NCI-H446 (cell line): ENCODE measurements around the gene BRINP1.
A peak's percentile ranks its signal among the peaks of the same experiment; 100 is the strongest.

Source experiments
- DNase-seq, 2 experiments: peaks; one replicate each; lab custom pipeline; 2025; lab: John Stamatoyannopoulos, UW

BRINP1 gene

DNA sequence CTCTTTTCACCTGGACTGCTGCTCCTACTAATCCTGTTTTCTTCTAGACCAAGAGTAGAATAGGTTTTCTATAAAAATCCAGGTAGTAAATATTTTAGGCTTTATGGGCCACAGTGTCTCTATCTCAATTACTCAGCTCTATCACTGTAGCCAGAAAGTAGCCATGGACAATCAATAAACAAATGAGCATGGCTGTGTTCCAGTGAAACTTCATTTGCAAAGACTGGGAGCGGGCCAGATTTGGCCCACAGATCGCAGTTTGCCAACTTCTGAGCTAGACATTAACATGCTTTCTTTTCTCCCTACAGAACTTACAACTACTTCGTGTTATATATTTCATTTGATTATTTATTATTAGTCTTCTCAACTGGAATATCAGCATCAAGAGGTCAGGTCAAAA, 30.2 kb downstream of the BRINP1 start:
- DNase-seq: peak; percentile 4 to 43

- no peak for DNase-seq
These were observed 31.7 kb downstream of the BRINP1 start for GRCh38 chr9:119337573-119337972.

- peak; percentile 32 to 62 for DNase-seq
These were observed 34.5 kb downstream of the BRINP1 start for GRCh38 chr9:119334745-119335144.

- no peak for DNase-seq
These were observed 35.6 kb downstream of the BRINP1 start for GRCh38 chr9:119333507-119334229.

GRCh38 chr9:119332522-119332921, 36.7 kb downstream of the BRINP1 start:
- DNase-seq: no peak

DNA sequence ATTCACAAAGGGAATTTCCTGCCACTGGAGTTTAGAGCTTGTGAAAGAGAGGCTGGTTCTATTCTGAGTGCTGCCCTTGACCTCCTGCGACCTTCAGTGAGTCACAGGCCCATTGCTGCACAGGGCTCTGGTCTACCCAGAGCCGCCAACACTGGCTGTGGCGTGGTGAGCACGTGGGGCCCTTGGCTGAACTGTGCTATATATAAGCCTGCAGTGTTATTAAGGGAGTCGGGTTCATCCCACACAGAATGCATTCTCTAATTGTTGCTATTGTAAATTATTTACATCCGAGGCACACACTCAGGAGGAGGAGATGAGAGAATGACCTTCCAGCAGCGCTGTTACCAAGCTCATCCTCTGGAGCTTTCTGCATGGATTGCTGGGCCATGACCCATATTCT, 47.1 kb downstream of the BRINP1 start:
- DNase-seq: no peak

GRCh38 chr9:119318371-119318770, 50.9 kb downstream of the BRINP1 start:
- no peak for DNase-seq

- DNase-seq: no peak
These were observed 55.4 kb downstream of the BRINP1 start for GRCh38 chr9:119313846-119314245.

GRCh38 chr9:119310741-119311140, 58.5 kb downstream of the BRINP1 start:
- DNase-seq: no peak

GRCh38 chr9:119307471-119307870, 61.8 kb downstream of the BRINP1 start:
- DNase-seq: no peak

GRCh38 chr9:119304555-119304954, 64.7 kb downstream of the BRINP1 start:
- no peak for DNase-seq

DNA sequence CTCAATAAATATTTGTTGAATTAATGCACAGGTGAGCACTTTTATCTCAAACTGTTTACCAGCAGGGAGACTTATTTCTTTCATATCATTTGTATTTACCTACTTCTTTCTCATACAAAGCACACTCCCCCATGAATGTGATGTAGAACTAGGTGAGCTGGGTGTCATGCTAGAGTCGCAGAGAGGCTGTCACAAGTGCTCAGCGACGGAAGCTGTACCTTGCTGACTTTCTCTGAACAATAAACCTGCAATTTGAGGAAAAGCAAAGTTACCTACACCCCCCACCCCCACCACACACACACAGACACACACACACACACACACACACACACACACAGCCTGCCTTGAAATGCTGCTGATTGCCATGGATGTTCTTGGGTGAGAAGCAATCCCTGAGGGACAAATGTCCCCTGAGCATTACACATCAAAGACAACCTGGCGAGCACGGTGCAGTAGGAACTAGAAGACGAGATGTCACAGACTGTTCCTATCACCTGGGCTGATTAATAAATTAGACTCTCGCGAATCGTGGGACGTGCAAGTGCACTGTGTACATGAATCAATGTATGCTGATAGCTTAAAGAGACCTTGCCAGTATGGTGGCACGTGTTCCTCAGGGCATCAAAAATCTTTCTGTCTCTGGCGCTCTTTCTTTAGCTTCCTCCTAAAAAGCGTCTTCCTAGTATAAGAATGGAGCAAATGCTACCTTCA, 66.1 kb downstream of the BRINP1 start:
- no peak for DNase-seq

- no peak for DNase-seq
These were observed 71.0 kb downstream of the BRINP1 start for GRCh38 chr9:119298076-119298853.

GRCh38 chr9:119291554-119291953, 77.7 kb downstream of the BRINP1 start:
- DNase-seq: no peak

DNA sequence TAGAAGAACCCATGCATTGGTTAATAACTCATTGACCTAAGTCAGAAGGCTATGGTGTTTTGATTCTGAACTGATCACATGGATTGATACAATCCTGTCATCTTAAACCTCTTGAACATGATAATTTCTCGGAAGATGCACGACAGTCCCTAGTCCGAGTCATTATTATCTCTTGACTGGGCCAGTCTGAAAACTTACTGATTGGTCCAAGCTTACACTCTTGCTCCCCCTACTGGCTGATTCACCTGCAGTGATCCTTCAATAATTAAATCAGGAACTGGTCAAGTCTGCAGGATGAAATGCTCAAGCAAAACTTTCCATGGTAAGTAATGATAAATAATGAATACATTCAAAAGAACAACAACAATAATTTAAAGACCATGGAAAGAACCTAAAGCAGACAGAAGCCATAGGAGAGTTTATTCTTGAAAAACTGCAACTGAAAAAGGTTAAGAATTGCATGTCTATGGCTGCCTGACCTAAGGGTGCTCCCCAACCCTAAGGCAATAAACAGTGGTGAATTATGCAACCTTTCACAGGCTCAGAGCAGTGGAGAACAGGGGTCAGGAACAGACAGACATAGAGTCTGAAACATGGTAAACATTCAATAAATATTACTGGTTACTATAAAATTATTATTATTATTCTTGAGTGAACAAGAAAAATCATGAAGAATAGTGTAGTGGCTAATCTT, 79.3 kb downstream of the BRINP1 start:
- peak; percentile 20 to 57 for DNase-seq

GRCh38 chr9:119284587-119285337, 84.5 kb downstream of the BRINP1 start:
- DNase-seq: no peak

DNA sequence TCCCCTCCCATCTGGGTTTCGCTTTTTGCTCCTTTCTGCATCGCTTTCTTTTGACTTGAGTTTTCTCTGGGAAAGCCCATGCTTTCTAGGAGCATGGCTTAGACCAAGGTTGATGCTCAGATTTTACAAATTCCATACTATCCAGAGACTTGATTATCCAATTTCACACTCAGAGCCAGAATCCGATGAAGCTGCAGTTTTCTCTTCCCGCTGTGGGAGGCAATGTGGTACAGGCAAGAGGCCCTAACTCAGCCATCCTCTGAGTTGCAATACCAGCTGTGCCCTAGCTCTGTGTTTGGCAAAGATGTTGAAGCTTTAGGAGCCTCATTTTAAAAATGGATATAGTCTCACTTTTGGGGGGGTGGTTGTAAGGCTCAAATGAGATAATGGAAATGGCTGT, 85.1 kb downstream of the BRINP1 start:
- peak; percentile 10 to 56 for DNase-seq

- peak in 1 of 2 experiments; percentile 22 for DNase-seq
These were observed 86.0 kb downstream of the BRINP1 start for GRCh38 chr9:119283078-119283794.

- no peak for DNase-seq
These were observed 86.7 kb downstream of the BRINP1 start for GRCh38 chr9:119282476-119283077.

DNA sequence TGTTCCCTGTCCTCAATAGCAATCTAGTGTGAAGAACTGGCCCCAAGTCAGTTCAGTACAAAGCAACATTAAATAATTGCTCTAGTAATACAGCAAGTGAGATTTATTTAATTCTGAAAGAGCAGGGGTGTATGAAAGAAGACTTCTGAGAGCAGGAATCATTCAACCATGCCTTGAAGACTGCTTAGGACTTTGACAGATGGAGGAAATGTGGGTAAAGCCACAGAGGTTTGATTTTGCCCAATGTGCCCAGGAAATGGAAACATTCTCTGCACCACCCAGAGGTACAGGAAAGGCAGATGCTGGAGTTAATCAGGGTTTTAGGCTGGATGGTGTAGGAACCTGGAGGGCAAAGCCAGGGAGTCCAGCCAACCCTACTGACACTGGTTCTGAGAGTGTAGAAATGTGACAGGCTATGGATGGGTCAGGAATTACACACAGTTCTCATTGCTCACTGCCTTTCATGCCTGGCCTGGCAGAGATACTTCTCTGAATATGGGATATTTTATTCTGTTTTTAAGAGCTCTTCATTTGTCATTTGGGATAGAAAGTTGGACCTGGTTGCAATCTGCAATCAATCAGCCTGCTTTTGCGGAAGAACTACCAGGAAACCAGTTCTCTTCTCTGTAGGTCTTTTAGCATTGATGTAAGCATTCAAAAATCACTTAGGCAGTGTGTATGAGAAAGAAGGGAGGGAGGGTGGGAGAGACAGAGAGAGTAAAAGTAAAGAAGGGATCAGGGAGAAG, 88.3 kb downstream of the BRINP1 start:
- DNase-seq: peak in 1 of 2 experiments; percentile 57
